K562 (cell line): Measurements from ENCODE around the gene PPP6R3. TPM values are rescaled to one million over a fixed set of nuclear protein-coding genes. Genes with fewer than 3 reads are reported as not detected.

ENCODE experiments used
- CBFB ChIP-seq: sonication (generic); formaldehyde crosslinking; IDR thresholded peaks from 2 replicates; pipeline ENCODE4 v1.4.0; 2020; ENCODE audit warnings: mild to moderate bottlenecking, missing genetic modification reagents
- CBX8 ChIP-seq: fragments of 200-600 bp; sonication (generic); IDR thresholded peaks from 2 replicates; pipeline ENCODE4 v1.6.1; 2012; ENCODE audit warnings: borderline replicate concordance, mixed run types, low read depth, mild to moderate bottlenecking, moderate library complexity, mixed read lengths, low read length, control low read depth, inconsistent platforms; ENCODE audit not compliant: poor library complexity, severe bottlenecking; ENCODE audit errors: extremely low read depth
- EWSR1 ChIP-seq: fragments of 450-650 bp; IDR thresholded peaks from 2 replicates; pipeline ENCODE4 v1.6.1; 2018; ENCODE audit warnings: borderline replicate concordance, mild to moderate bottlenecking, low read depth, moderate library complexity; ENCODE audit not compliant: partially characterized antibody
- FOXP1 ChIP-seq: sonication (generic); formaldehyde crosslinking; IDR thresholded peaks from 2 replicates; pipeline ENCODE4 v1.8.0; 2022; ENCODE audit warnings: mild to moderate bottlenecking, missing genetic modification reagents
- HOXB6 ChIP-seq: fragments of 250-450 bp; sonication (Bioruptor Pico); IDR thresholded peaks from 2 replicates; pipeline ENCODE4 v1.5.1; 2022; ENCODE audit warnings: mild to moderate bottlenecking, borderline replicate concordance
- OTX1 ChIP-seq: fragments of 450-650 bp; formaldehyde crosslinking; IDR thresholded peaks from 2 replicates; pipeline ENCODE4 v1.4.0; 2022; ENCODE audit warnings: mild to moderate bottlenecking
- SAFB ChIP-seq: fragments of 200-400 bp; formaldehyde crosslinking; IDR thresholded peaks from 2 replicates; pipeline ENCODE4 v1.6.1; 2017; ENCODE audit warnings: low read depth, low read length, borderline replicate concordance
- ZNF407 ChIP-seq: fragments of 450-650 bp; IDR thresholded peaks from 2 replicates; pipeline ENCODE4 v1.6.1; 2016; ENCODE audit warnings: low read depth
- ZNF766 ChIP-seq: fragments of 200-800 bp; sonication (Bioruptor generic); conservative IDR thresholded peaks from 2 replicates; pipeline ENCODE4 v1.6.1; 2016; ENCODE audit warnings: missing genetic modification characterization, missing compliant biosample characterization
- polyA plus RNA-seq, 8 experiments: library from polyadenylated mRNA; depleted of rRNA in 4 of 8; stranded (reverse) in 5 of 8; unstranded in 3 of 8; fragments of >200 nt; fragmentation: Nextera tagmentation in 2 of 8; fragmentation: Illumina TruSeq in 1 of 8; extraction: Ambion mirVana in 2 of 8; extraction: Trizol in 1 of 8; gene quantifications; 2 replicates each; pipeline versions ENCODE4 v1.2.1 to v1.2.3, GENCODE V29; 2011 to 2014; ENCODE audit warnings: inconsistent platforms in 1 of 8, missing spikeins in 1 of 8
- total RNA-seq, 7 experiments: library from RNA; depleted of rRNA in 6 of 7; stranded (reverse); fragments of >200 nt in 6 of 7; fragmentation: Illumina TruSeq in 2 of 7; extraction: Trizol in 2 of 7; gene quantifications; 2 replicates each; pipeline versions ENCODE4 v1.2.1 to v1.2.3, GENCODE V29; 2011 to 2021; ENCODE audit warnings: low replicate concordance in 1 of 7
- TF ChIP-seq, protein P1 (sequence below): sonication (generic); formaldehyde crosslinking; IDR thresholded peaks from 2 replicates; pipeline ENCODE4 v1.8.0; 2023; ENCODE audit warnings: missing genetic modification reagents, mild to moderate bottlenecking, borderline replicate concordance

PPP6R3 gene
- total and polyA plus RNA-seq, 9 of the 15 experiments (the other 6 are each of a cell fraction or from before 2014, with no cell fraction given) = 20.3 to 117 (median 80.6) TPM

GRCh38 chr11:68459886-68460740 lies 439 bp upstream of the PPP6R3 start (continued):
- TF ChIP-seq ZNF407 = peak; percentile 77
- no peak for TF ChIP-seq ZNF766 (CRISPR knock-in tag)
- peak; percentile 80; the same call in 1 of the 2 replicates for TF ChIP-seq FOXP1 (CRISPR knock-in tag)
- no peak for TF ChIP-seq SAFB
- TF ChIP-seq EWSR1 = no peak
- TF ChIP-seq, protein P1, sequence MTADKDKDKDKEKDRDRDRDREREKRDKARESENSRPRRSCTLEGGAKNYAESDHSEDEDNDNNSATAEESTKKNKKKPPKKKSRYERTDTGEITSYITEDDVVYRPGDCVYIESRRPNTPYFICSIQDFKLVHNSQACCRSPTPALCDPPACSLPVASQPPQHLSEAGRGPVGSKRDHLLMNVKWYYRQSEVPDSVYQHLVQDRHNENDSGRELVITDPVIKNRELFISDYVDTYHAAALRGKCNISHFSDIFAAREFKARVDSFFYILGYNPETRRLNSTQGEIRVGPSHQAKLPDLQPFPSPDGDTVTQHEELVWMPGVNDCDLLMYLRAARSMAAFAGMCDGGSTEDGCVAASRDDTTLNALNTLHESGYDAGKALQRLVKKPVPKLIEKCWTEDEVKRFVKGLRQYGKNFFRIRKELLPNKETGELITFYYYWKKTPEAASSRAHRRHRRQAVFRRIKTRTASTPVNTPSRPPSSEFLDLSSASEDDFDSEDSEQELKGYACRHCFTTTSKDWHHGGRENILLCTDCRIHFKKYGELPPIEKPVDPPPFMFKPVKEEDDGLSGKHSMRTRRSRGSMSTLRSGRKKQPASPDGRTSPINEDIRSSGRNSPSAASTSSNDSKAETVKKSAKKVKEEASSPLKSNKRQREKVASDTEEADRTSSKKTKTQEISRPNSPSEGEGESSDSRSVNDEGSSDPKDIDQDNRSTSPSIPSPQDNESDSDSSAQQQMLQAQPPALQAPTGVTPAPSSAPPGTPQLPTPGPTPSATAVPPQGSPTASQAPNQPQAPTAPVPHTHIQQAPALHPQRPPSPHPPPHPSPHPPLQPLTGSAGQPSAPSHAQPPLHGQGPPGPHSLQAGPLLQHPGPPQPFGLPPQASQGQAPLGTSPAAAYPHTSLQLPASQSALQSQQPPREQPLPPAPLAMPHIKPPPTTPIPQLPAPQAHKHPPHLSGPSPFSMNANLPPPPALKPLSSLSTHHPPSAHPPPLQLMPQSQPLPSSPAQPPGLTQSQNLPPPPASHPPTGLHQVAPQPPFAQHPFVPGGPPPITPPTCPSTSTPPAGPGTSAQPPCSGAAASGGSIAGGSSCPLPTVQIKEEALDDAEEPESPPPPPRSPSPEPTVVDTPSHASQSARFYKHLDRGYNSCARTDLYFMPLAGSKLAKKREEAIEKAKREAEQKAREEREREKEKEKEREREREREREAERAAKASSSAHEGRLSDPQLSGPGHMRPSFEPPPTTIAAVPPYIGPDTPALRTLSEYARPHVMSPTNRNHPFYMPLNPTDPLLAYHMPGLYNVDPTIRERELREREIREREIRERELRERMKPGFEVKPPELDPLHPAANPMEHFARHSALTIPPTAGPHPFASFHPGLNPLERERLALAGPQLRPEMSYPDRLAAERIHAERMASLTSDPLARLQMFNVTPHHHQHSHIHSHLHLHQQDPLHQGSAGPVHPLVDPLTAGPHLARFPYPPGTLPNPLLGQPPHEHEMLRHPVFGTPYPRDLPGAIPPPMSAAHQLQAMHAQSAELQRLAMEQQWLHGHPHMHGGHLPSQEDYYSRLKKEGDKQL (CRISPR knock-in tag) = no peak
- peak; percentile 98 for TF ChIP-seq OTX1 (CRISPR knock-in tag)
- no peak for TF ChIP-seq CBX8
- TF ChIP-seq HOXB6 (CRISPR knock-in tag) = peak; percentile 78; the same call in 1 of the 2 replicates
- peak; percentile 92 for TF ChIP-seq CBFB
